ENCODE results near the gene SIM2.
"Not testable (repeated sequence)": the region's sequence is repeated elsewhere in the genome, so short reads cannot be mapped to it uniquely, and the experiment has no call there.

Gene SIM2

GRCh38 chr21:36698981-36699545 lies at the start of gene SIM2:
Gene SIM2, plus strand, starts transcription at chr21:36699115. Its CDS starts 632 bp downstream, at chr21:36699747.
- peak; percentile 18 to 19 for DNase-seq

- DNase-seq, result no peak
These were observed 44.6 kb upstream of the SIM2 start for GRCh38 chr21:36654324-36654723.

GRCh38 chr21:36654796-36655325 lies 44.1 kb upstream of the SIM2 start:
- no peak for DNase-seq

GRCh38 chr21:36656138-36656537 lies 42.8 kb upstream of the SIM2 start:
- no peak for DNase-seq

GRCh38 chr21:36657290-36657689 lies 41.6 kb upstream of the SIM2 start:
- DNase-seq, result not testable (repeated sequence)

- no peak for DNase-seq
These were observed 40.9 kb upstream of the SIM2 start for GRCh38 chr21:36657999-36658398.

GRCh38 chr21:36658926-36659325 lies 40.0 kb upstream of the SIM2 start:
- DNase-seq, result no peak

- no peak for DNase-seq
These were observed 37.2 kb upstream of the SIM2 start for GRCh38 chr21:36661511-36662309.

- DNase-seq, result no peak
These were observed 35.7 kb upstream of the SIM2 start for GRCh38 chr21:36663033-36663855.

GRCh38 chr21:36664662-36664990 lies 34.3 kb upstream of the SIM2 start:
- no peak for DNase-seq

- DNase-seq, result no peak
These were observed 33.1 kb upstream of the SIM2 start for GRCh38 chr21:36665806-36666205.

- no peak for DNase-seq
These were observed 30.2 kb upstream of the SIM2 start for GRCh38 chr21:36668713-36669112.

GRCh38 chr21:36671836-36672235 lies 27.1 kb upstream of the SIM2 start:
- DNase-seq, result no peak

GRCh38 chr21:36672296-36672695 lies 26.6 kb upstream of the SIM2 start:
- DNase-seq, result not testable (repeated sequence)

- DNase-seq, result no peak
These were observed 26.2 kb upstream of the SIM2 start for GRCh38 chr21:36672737-36673136.

- no peak for DNase-seq
These were observed 22.6 kb upstream of the SIM2 start for GRCh38 chr21:36676039-36676950.

- DNase-seq, result no peak
These were observed 21.5 kb upstream of the SIM2 start for GRCh38 chr21:36677443-36677842.

- no peak for DNase-seq
These were observed 20.4 kb upstream of the SIM2 start for GRCh38 chr21:36678538-36678937.

- DNase-seq, result no peak
These were observed 17.7 kb upstream of the SIM2 start for GRCh38 chr21:36681117-36681631.

GRCh38 chr21:36684957-36685714 lies 13.8 kb upstream of the SIM2 start:
- no peak for DNase-seq

GRCh38 chr21:36686955-36687354 lies 12.0 kb upstream of the SIM2 start:
- DNase-seq, result no peak

Measured in activated CD4-positive, alpha-beta T cell treated with anti-CD3 and anti-CD28 coated beads, Interleukin-2, amount 50 U/mL, for 48 hours (primary cell).